OCI-LY1 (cell line): ENCODE measurements around the gene AP3B2.

ENCODE experiments used
- EZH2 ChIP-seq: fragments of 200-600 bp; sonication (generic), shearing (Covaris generic); IDR thresholded peaks from 2 replicates; pipeline ENCODE4 v1.8.0; 2017; ENCODE audit warnings: borderline replicate concordance, mixed run types, mild to moderate bottlenecking, antibody characterized with exemption, low read length, moderate library complexity, mixed read lengths
- TF ChIP-seq, protein P1 (sequence below): fragments of 200-600 bp; sonication (generic), shearing (Covaris generic); IDR thresholded peaks from 2 replicates; pipeline ENCODE4 v1.5.1; 2017; ENCODE audit warnings: mild to moderate bottlenecking, antibody characterized with exemption, low read length, moderate library complexity, mixed read lengths

- TF ChIP-seq, protein P1, sequence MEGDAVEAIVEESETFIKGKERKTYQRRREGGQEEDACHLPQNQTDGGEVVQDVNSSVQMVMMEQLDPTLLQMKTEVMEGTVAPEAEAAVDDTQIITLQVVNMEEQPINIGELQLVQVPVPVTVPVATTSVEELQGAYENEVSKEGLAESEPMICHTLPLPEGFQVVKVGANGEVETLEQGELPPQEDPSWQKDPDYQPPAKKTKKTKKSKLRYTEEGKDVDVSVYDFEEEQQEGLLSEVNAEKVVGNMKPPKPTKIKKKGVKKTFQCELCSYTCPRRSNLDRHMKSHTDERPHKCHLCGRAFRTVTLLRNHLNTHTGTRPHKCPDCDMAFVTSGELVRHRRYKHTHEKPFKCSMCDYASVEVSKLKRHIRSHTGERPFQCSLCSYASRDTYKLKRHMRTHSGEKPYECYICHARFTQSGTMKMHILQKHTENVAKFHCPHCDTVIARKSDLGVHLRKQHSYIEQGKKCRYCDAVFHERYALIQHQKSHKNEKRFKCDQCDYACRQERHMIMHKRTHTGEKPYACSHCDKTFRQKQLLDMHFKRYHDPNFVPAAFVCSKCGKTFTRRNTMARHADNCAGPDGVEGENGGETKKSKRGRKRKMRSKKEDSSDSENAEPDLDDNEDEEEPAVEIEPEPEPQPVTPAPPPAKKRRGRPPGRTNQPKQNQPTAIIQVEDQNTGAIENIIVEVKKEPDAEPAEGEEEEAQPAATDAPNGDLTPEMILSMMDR: no peak
- no peak for TF ChIP-seq EZH2
Measured at GRCh38 chr15:82611348-82611747, 98.3 kb downstream of the AP3B2 start.
